Liver (tissue), 9 donors: ENCODE data around the gene CCDC167. TPM values are rescaled to one million over a fixed set of nuclear protein-coding genes. Genes with fewer than 3 reads are reported as not detected.

Experiments
- DNase-seq: peaks from one replicate; pipeline ENCODE4 v3.0.0-alpha.2; 2017; ENCODE audit warnings: low spot score
- H3K27ac ChIP-seq, 2 donors: one replicate each; pipeline ENCODE4 v1.7.0; 2013; ENCODE audit warnings: inconsistent platforms in 2 of 2, low read length in 2 of 2, control low read depth in 1 of 2, low read depth in 1 of 2, mild to moderate bottlenecking in 1 of 2
- H3K27me3 ChIP-seq, 4 donors: one replicate each; pipeline versions ENCODE4 v1.6.1 to v1.7.0; 2013; ENCODE audit warnings: low read length in 3 of 4, inconsistent platforms in 1 of 4, mild to moderate bottlenecking in 1 of 4, moderate library complexity in 1 of 4; ENCODE audit not compliant: control insufficient read depth in 4 of 4, insufficient read depth in 4 of 4
- H3K36me3 ChIP-seq, 4 donors: one replicate each; pipeline versions ENCODE4 v1.6.1 to v1.7.0; 2013; ENCODE audit warnings: low read length in 3 of 4, mild to moderate bottlenecking in 3 of 4, low read depth in 1 of 4, moderate library complexity in 1 of 4; ENCODE audit not compliant: control insufficient read depth in 4 of 4, insufficient read depth in 3 of 4
- H3K4me1 ChIP-seq, 4 donors: one replicate each; pipeline versions ENCODE4 v1.6.1 to v1.7.0; 2013; ENCODE audit warnings: low read length in 3 of 4, mild to moderate bottlenecking in 3 of 4, moderate library complexity in 1 of 4; ENCODE audit not compliant: control insufficient read depth in 4 of 4, insufficient read depth in 4 of 4
- H3K4me3 ChIP-seq, 3 donors: one replicate each; pipeline versions ENCODE4 v1.6.1 to v1.7.0; 2013; ENCODE audit warnings: low read length in 3 of 3, control low read depth in 1 of 3, low read depth in 1 of 3, mild to moderate bottlenecking in 1 of 3
- H3K9ac ChIP-seq, 2 donors: one replicate each; pipeline ENCODE4 v1.7.0; 2013; ENCODE audit warnings: low read length in 2 of 2, mild to moderate bottlenecking in 2 of 2, moderate library complexity in 2 of 2, control low read depth in 1 of 2, low read depth in 1 of 2
- H3K9me3 ChIP-seq, 4 donors: one replicate each; pipeline versions ENCODE4 v1.6.1 to v1.7.0; 2013; ENCODE audit warnings: low read length in 3 of 4; ENCODE audit not compliant: control insufficient read depth in 4 of 4
- ATF3 ChIP-seq: IDR thresholded peaks from 2 replicates; pipeline ENCODE4 v1.6.1; 2016; ENCODE audit warnings: antibody characterized with exemption
- CTCF ChIP-seq: fragments of 150-350 bp; IDR thresholded peaks from 2 replicates; pipeline ENCODE4 v1.5.1; 2017; ENCODE audit warnings: improper control_type of control experiment, low read depth, low read length; ENCODE audit not compliant: missing input control
- EGR1 ChIP-seq, 2 donors: IDR thresholded peaks; 2 replicates each; pipeline ENCODE4 v1.6.1; 2016 to 2018; ENCODE audit warnings: antibody characterized with exemption in 2 of 2, low read depth in 2 of 2
- FOXA1 ChIP-seq: IDR thresholded peaks from 2 replicates; pipeline ENCODE4 v1.6.1; 2016; ENCODE audit warnings: antibody characterized with exemption
- FOXA2 ChIP-seq: IDR thresholded peaks from 2 replicates; pipeline ENCODE4 v1.6.1; 2016; ENCODE audit warnings: antibody characterized with exemption
- GABPA ChIP-seq, 2 donors: IDR thresholded peaks in 1 of 2; conservative IDR thresholded peaks in 1 of 2; 2 replicates each; pipeline ENCODE4 v1.6.1; 2016; ENCODE audit warnings: antibody characterized with exemption in 2 of 2, mild to moderate bottlenecking in 1 of 2, moderate library complexity in 1 of 2
- HNF4A ChIP-seq, 2 donors: conservative IDR thresholded peaks; 2 replicates each; pipeline ENCODE4 v1.6.1; 2016; ENCODE audit warnings: antibody characterized with exemption in 2 of 2, mild to moderate bottlenecking in 2 of 2
- HNF4G ChIP-seq: IDR thresholded peaks from 2 replicates; pipeline ENCODE4 v1.6.1; 2016; ENCODE audit warnings: antibody characterized with exemption
- JUND ChIP-seq, 2 donors: IDR thresholded peaks; 2 replicates each; pipeline ENCODE4 v1.6.1; 2016; ENCODE audit warnings: antibody characterized with exemption in 2 of 2
- MAX ChIP-seq: IDR thresholded peaks from 2 replicates; pipeline ENCODE4 v1.6.1; 2016; ENCODE audit warnings: antibody characterized with exemption
- NR2F2 ChIP-seq: IDR thresholded peaks from 2 replicates; pipeline ENCODE4 v1.6.1; 2016; ENCODE audit warnings: antibody characterized with exemption
- RAD21 ChIP-seq, 2 donors: IDR thresholded peaks; 2 replicates each; pipeline ENCODE4 v1.6.1; 2016; ENCODE audit warnings: antibody characterized with exemption in 2 of 2, mild to moderate bottlenecking in 2 of 2
- REST ChIP-seq: IDR thresholded peaks from 2 replicates; pipeline ENCODE4 v1.6.1; 2016; ENCODE audit warnings: antibody characterized with exemption, mild to moderate bottlenecking
- RXRA ChIP-seq, 2 donors: IDR thresholded peaks; 2 replicates each; pipeline ENCODE4 v1.6.1; 2017 to 2018; ENCODE audit warnings: antibody characterized with exemption in 2 of 2, mild to moderate bottlenecking in 1 of 2
- SP1 ChIP-seq: IDR thresholded peaks from 2 replicates; pipeline ENCODE4 v1.6.1; 2018; ENCODE audit warnings: antibody characterized with exemption, mild to moderate bottlenecking
- TAF1 ChIP-seq: conservative IDR thresholded peaks from 2 replicates; pipeline ENCODE4 v1.6.1; 2016; ENCODE audit warnings: antibody characterized with exemption, mild to moderate bottlenecking
- YY1 ChIP-seq: IDR thresholded peaks from 2 replicates; pipeline ENCODE4 v1.6.1; 2016; ENCODE audit warnings: antibody characterized with exemption, mild to moderate bottlenecking
- ZBTB33 ChIP-seq: IDR thresholded peaks from 2 replicates; pipeline ENCODE4 v1.6.1; 2016; ENCODE audit warnings: antibody characterized with exemption
- WGBS: extraction: QIAGEN DNeasy Blood & Tissue Kit; methylation state at CpG from one replicate; pipeline ENCODE4 v1.1.7; 2013; 5-methylcytosine and 5-hydroxymethylcytosine counted together
- polyA plus RNA-seq, 2 donors: library from polyadenylated mRNA; stranded (reverse) in 1 of 2; unstranded in 1 of 2; fragments of 200-250 nt in 1 of 2; fragments of >200 nt in 1 of 2; fragmentation: Nextera tagmentation in 1 of 2; extraction: Ambion mirVana in 1 of 2; gene quantifications; one replicate each; pipeline versions ENCODE4 v1.2.1 to v1.2.3, GENCODE V29; 2013 to 2015
- total RNA-seq, 2 donors: library from RNA; depleted of rRNA; stranded (reverse); fragments of >200 nt; gene quantifications; one replicate each; pipeline ENCODE4 v1.2.3, GENCODE V29; 2014
- donor health status: healthy.
- donor health status: healthy.
- donor health status: healthy.
- donor health status: healthy.
- donor health status: healthy.

The CCDC167 gene
- total and polyA plus RNA-seq, 4 donors, result 14.1 to 54.8 (median 42.7) TPM

GRCh38 chr6:37459981-37460800, 39.5 kb downstream of the CCDC167 start (continued):
- TF ChIP-seq REST (no peak), JUND (IDR thresholded peaks at IDR 0.05) (no peak), ATF3 (no peak)

GRCh38 chr6:37456816-37457560, 42.7 kb downstream of the CCDC167 start:
- H3K9me3 ChIP-seq, result no peaks in the 10 kb centered on the region
- no peak overlapping the region for H3K27ac ChIP-seq
- H3K4me1 ChIP-seq, result peaks cover 0 to 5% (median 0%) of the 10 kb centered on the region in 4 donors
- 76% methylated on average over 6 of the region's 6 CpGs for WGBS
- H3K27me3 ChIP-seq, result no peaks in the 10 kb centered on the region
- DNase-seq, result no peak
- no peak overlapping the region for H3K9ac ChIP-seq
- peaks cover 10 to 70% (median 44%) of the 10 kb centered on the region in 4 donors for H3K36me3 ChIP-seq
- TF ChIP-seq ZBTB33 (no peak), RAD21 (IDR thresholded peaks at IDR 0.05) (no peak), TAF1 (no peak), REST (no peak), SP1 (no peak), ATF3 (no peak), GABPA (IDR thresholded peaks at IDR 0.05 in 1 of 2, conservative IDR thresholded peaks at IDR 0.05 in 1 of 2) (no peak), HNF4A (conservative IDR thresholded peaks at IDR 0.05) (no peak), FOXA1 (no peak), JUND (IDR thresholded peaks at IDR 0.05) (no peak), RXRA (IDR thresholded peaks at IDR 0.05) (no peak), HNF4G (no peak), NR2F2 (no peak), EGR1 (IDR thresholded peaks at IDR 0.05; ENCODE audit: low read depth in 2 of 2) (no peak), FOXA2 (no peak), CTCF (no peak), MAX (no peak), YY1 (no peak)
- H3K4me3 ChIP-seq, result no peak overlapping the region
